HG02981 (cell line): ENCODE data around the gene RNF138.
"Not testable (repeated sequence)": the region's sequence is repeated elsewhere in the genome, so short reads cannot be mapped to it uniquely, and the experiment has no call there.

Experiments
- ATAC-seq: cut with Tn5 transposase; IDR thresholded peaks from one replicate; pipeline ENCODE4 v1.9.1; 2021; ENCODE audit warnings: mild to moderate bottlenecking, moderate library complexity; ENCODE audit not compliant: unreplicated experiment

RNF138 gene

DNA sequence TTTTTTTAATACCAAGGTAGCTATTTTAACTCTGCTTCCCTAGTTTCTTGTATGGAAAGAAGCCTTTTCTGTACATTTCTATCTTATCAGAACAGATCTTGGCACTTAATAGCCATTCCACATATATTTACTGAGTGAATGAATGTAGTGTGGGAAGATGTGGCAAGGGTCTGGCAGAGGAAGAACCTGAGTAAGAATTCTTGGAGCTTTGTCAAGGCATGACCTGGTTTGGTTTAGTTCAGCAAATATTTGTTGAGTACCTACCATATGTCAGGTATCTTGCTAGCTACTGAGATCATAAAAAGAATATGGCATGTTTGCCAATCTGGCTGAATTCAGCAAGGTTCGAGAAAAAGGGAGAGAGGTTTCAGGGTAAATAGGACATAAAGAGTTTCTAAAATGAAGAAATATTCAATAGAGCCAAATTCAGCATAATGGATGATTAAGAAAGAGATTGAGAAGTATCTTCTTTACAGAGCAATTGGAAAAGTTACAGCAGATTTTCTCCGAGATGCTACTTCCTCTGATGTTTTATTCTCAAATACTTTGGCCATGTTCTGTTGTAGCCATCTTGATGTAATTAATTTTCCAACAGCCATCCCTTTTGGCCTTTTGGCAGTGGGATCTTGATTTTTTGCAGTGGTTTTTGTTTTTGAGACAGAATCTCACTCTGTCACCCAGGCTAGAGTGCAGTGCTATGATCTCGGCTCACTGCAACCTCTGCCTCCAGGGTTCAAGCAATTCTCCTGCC, 76.5 kb downstream of the RNF138 start:
- ATAC-seq, result no peak

GRCh38 chr18:32173654-32174053, 82.0 kb downstream of the RNF138 start:
- ATAC-seq, result no peak

DNA sequence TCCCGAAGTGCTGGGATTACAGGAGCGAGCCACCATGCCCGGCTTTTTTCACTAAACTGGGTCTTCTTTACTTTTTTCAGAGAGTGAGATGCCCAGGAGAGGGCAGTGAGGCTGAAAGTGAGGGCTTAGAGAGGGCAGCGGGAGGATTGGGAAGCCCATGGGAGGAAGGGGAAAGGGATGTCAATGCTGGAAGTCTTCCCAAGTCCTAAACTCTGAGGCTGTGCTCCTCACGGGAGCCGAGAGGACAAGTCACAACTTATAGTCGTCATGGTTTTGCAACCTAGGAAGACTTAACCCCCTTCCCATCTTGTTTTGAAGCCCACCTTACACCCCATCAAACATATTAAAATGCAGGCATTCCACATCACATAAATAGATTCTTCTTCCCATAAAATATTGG, 83.0 kb downstream of the RNF138 start:
- ATAC-seq, result no peak

DNA sequence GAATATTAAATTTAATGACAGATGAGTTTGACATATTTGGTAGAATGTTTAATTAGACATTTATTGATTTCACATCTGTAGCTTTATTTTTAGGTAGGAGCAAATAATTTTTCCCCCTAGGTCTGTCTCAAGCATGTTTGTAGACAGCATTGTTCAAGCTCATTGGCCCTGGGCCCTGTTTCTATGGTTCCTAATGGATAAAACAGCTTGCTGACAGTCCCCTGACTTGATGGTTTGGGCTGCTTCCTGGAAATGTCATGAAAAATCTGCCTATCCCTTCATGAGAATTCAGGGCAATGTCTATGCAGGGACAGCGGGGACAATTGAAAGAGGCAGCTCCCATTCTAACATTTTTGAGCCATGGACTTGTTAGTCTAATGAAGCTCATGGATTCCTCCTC, 83.6 kb downstream of the RNF138 start:
- ATAC-seq, result no peak

DNA sequence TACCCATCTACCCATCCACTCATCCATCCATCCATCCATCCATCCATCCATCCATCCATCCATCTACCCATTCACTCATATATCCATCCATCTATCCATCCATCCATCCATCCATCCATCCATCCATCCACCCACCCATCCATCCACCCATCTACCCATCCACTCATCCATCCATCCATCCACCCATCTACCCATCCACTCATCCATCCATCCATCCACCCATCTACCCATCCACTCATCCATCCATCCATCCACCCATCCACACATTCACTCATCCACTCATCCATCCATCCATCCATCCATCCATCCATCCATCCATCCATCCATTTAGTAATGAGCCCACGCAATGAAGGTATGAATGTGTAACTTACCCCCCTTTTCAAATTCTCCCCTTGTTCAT, 85.1 kb downstream of the RNF138 start:
- not testable (repeated sequence) for ATAC-seq

DNA sequence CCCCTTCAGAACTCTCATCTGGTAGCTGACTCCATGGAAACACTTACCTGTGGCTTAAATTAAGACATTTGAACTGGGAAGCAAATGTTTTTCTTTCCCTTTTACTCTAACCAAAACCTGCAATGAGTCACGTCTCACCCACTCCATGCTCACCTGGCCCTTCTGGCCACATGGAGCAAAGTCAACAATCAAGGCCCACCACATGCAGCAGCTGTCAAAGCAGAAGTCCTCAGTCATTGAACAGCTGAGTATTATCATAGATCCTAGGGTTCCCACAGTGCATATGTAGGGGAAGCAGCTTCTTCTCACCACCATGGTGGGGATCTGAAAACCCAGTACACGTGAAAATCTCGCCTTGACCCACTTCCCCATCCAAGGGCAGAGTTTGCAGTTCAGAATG, 85.9 kb downstream of the RNF138 start:
- no peak for ATAC-seq
